NCI-H2107 treated with DMSO at 0.1 percent for 48 hours (cell line): ENCODE data around the gene SSB.
"Not testable (repeated sequence)": the region's sequence is repeated elsewhere in the genome, so short reads cannot be mapped to it uniquely, and the experiment has no call there.

ENCODE experiments used
- DNase-seq: peaks from one replicate; lab custom pipeline; 2025; ENCODE audit not compliant: unreplicated experiment; lab: John Stamatoyannopoulos, UW

The SSB gene

GRCh38 chr2:169781249-169782013, 17.2 kb upstream of the SSB start:
- DNase-seq, result no peak

GRCh38 chr2:169782513-169782912, 16.2 kb upstream of the SSB start:
- no peak for DNase-seq

- no peak for DNase-seq
Observed at GRCh38 chr2:169790581-169790980, 8.1 kb upstream of the SSB start.

DNA sequence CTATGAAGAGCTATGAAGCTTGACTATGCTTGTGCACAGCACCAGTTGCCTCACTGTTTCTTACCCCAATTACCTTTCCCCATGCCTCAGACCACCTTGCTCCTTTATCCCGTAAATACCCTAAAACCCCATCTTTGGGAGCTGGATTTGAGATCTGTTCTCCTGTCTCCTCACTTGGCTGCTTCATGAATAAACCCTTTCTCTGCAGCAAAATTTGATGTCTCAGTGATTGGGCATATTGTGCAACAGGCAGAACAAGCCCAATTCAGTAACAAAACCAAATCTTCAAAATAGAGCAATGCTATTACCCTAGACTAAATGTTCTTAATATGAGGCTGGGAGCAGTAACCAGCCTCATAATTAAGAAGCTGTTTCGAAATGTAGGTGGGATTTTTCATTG, 3.5 kb upstream of the SSB start:
- no peak for DNase-seq

DNA sequence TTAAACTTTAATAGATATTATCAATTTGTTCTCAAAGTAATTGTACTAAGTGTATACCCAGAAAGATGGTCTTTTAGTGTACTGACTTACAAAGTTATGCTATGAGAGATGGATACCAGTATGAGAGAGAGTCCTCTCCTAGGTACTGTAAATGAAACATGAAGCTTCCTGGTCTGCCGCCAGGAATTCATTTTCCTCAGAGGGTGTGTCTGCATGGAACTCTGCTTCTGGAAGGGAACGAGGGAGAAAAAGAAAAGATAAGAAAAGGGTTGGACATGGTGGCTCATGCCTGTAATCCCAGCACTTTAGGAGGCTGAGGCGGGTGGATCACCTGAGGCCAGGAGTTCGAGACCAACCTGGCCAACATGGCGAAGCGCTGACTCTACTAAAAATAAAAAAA, 2.2 kb upstream of the SSB start:
- no peak for DNase-seq

GRCh38 chr2:169797601-169798000, 1.1 kb upstream of the SSB start:
- DNase-seq, result no peak

- no peak for DNase-seq
Observed at GRCh38 chr2:169798397-169798717, 314 bp upstream of the SSB start.

DNA sequence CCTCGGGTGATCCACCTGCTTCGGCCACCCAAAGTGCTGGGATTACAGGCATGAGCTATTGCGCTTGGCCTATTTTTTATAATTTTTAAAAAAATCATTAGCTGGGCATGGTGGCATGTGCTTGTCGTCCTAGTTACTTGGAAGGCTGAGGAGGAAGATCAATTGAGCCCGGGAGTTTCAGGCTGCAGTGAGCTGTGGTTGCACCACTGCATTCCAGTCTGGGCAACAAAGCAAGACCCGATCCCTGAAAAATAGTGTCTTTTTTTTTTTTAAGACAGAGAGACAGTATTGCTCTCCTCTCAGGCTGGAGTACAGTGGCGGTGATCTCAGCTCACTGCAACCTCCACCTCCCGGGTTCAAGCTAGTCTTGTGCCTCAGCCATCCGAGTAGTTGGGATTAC, 4.8 kb downstream of the SSB start:
- no peak for DNase-seq

GRCh38 chr2:169806586-169806985, 7.9 kb downstream of the SSB start:
- DNase-seq, result no peak

GRCh38 chr2:169808221-169808620, 9.6 kb downstream of the SSB start:
- no peak for DNase-seq

GRCh38 chr2:169815849-169816248, 17.2 kb downstream of the SSB start:
- DNase-seq, result no peak

- not testable (repeated sequence) for DNase-seq
Observed at GRCh38 chr2:169816961-169817360, 18.3 kb downstream of the SSB start.

GRCh38 chr2:169817369-169817768, 18.7 kb downstream of the SSB start:
- not testable (repeated sequence) for DNase-seq

GRCh38 chr2:169818241-169818640, 19.6 kb downstream of the SSB start:
- no peak for DNase-seq

GRCh38 chr2:169819106-169819505, 20.4 kb downstream of the SSB start:
- DNase-seq, result no peak

- DNase-seq, result not testable (repeated sequence)
Observed at GRCh38 chr2:169820101-169820500, 21.4 kb downstream of the SSB start.

- no peak for DNase-seq
Observed at GRCh38 chr2:169822036-169822435, 23.4 kb downstream of the SSB start.

GRCh38 chr2:169822785-169823392, 24.2 kb downstream of the SSB start:
- DNase-seq, result no peak

- peak; percentile 55 for DNase-seq
Observed at GRCh38 chr2:169823996-169824372, 25.3 kb downstream of the SSB start.

DNA sequence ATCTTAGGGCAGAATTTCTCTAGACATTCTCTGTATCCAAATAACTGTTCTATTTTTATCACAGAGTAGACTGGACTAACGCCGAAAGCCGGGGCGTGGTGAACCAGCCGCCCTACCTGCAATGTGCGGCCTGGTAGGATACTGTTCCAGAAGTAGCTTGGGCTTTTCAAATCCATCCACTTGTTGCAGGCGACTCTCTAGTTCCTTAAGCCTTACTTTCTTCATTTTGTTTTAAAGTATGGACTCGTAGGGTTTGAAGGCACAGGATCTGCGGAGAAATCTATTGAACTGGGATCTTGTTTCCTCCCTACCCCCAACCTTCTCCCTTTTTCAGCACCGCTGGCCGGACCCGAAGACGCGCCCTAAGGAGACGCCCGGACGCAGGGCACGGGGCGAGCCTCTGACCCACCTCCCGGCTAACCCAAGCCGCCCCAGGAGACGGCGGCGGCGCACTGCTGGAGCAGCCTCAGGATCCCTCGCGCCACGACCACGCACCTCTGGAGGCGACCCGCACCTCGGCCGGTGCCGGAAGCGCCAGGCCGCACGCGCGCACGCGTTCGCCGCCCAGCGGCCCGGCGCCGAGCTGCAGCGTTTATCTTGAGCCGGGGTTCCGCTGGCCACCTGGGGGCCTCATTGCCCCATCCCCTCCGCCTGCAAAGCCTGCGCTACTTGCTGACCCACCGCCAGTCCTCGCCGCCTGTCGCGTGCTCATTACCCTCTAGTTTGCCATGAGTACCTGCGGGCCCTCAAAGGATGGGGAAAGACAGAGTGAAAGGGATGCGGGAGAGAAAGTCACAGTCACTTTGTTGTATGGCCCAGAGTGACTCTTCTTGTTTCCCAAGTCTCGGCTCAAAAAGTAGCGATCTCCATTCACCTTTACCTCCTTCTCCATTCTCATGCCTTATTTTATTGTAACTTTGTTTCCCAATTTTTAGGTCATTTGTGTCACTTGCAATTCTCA, 26.0 kb downstream of the SSB start, which contains the start of gene METTL5:
Gene METTL5 (minus strand): TSS at position 533 of the 961 bp plus-strand sequence. CDS start 308 bp downstream, at position 225.
- peak; percentile 55 for DNase-seq

DNA sequence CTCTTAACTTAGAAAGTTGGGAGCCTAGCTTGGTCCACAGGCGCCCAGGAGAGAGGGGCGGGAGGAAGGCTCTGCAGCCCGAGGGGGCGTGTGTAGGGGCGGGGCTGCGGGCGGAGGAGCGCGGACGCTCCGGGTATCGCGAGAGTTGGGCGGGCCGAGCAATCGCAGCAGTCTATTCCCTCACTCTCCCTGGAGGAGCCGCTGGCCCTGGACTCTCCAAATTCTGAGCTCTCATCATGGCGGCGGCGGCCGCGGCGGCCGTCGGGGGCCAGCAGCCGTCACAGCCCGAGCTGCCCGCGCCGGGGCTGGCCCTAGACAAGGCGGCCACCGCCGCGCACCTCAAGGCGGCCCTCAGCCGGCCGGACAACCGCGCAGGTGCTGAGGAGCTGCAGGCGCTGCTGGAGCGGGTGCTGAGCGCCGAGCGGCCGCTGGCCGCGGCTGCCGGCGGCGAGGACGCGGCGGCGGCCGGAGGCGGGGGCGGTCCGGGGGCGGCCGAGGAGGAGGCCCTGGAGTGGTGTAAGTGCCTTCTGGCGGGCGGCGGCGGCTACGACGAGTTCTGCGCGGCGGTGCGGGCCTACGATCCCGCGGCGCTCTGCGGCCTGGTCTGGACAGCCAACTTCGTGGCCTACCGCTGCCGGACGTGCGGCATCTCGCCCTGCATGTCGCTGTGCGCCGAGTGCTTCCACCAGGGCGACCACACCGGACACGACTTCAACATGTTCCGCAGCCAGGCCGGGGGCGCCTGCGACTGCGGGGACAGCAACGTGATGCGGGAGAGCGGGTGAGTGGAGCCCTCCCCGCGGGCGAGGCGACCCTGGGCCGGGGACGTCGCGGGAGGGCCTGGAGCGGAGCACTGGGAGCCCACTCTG, 28.8 kb downstream of the SSB start, which contains the start of gene UBR3:
Gene UBR3 (plus strand): TSS at position 183 of the 869 bp plus-strand sequence. CDS start 54 bp downstream, at position 237.
- peak; percentile 75 for DNase-seq
